NT2/D1 (cell line): ENCODE data around the gene TSPAN17.

Source experiments
- SUZ12 ChIP-seq: IDR thresholded peaks from 2 replicates; pipeline ENCODE4 v1.6.1; 2011; ENCODE audit not compliant: insufficient read length, insufficient read depth; ENCODE audit errors: extremely low read depth
- YY1 ChIP-seq: IDR thresholded peaks from 2 replicates; pipeline ENCODE4 v1.6.1; 2011; ENCODE audit not compliant: insufficient read length, insufficient read depth
- ZNF274 ChIP-seq: IDR thresholded peaks from 2 replicates; pipeline ENCODE4 v1.6.1; 2011; ENCODE audit warnings: mild to moderate bottlenecking, low read depth, low read length

DNA sequence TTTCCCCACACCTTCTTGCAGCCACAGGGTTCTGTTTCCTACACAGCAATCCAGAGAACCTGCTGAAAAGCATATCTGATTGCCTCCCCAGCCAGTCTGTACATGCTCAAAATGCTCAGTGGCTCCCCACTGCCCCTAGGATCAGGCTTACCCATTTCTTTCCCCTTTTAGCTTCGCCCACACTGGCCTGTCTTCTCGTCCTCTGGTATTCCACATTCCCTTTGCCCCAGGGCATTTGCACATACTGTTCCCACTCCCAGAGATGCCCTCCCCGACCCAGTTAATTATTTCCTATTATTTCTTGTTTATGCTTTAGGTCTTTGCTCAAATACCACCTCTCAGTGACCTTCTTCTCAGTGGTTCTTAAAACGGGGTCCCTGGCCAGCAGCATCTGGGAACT, 6.7 kb upstream of the TSPAN17 start:
- TF ChIP-seq YY1 = no peak
- no peak for TF ChIP-seq ZNF274
- no peak for TF ChIP-seq SUZ12
